IMR-90 (cell line): Measurements from ENCODE around the gene DLX6. TPM values are rescaled to one million over a fixed set of nuclear protein-coding genes. Genes with fewer than 3 reads are reported as not detected.

ENCODE experiments used
- ATAC-seq: fragments of 200-7000 bp; cut with Tn5 transposase; 2 replicates; pipeline ENCODE4 v1.9.1; 2020; ENCODE audit warnings: low read depth, mild to moderate bottlenecking, moderate library complexity
- BruUV-seq: library from RNA; stranded (reverse); fragments of 400-500 nt; replicated peaks from 2 replicates; lab custom pipeline; 2021; lab: Mats Ljungman, UMichigan
- CTCF ChIA-PET: fragments of 300-600 bp; formaldehyde crosslinking; extraction: SDS; loops from one replicate; lab custom pipeline; 2021; ENCODE audit warnings: antibody characterized with exemption; lab: Yijun Ruan, JAX
- POLR2A ChIA-PET: fragments of 300-600 bp; sonication (Branson Sonifier 250); formaldehyde crosslinking; loops from one replicate; lab custom pipeline; 2022; ENCODE audit warnings: antibody characterized with exemption; ENCODE audit not compliant: unreplicated experiment; lab: Charles Lee
- DNase-seq: peaks from one replicate; pipeline ENCODE4 v3.0.0; 2013
- H2AFZ ChIP-seq: replicated peaks from 2 replicates; pipeline ENCODE3; 2013; ENCODE audit warnings: low read length, mild to moderate bottlenecking; ENCODE audit not compliant: poor library complexity
- H2AK5ac ChIP-seq: 2 replicates; pipeline ENCODE4 v1.6.1; 2013; ENCODE audit warnings: low read depth, low read length, inconsistent platforms
- H2AK9ac ChIP-seq: replicated peaks from 2 replicates; pipeline ENCODE3; 2013; ENCODE audit warnings: mild to moderate bottlenecking, low read depth, low read length, moderate library complexity; ENCODE audit not compliant: poor library complexity
- H2BK120ac ChIP-seq: 2 replicates; pipeline ENCODE4 v1.6.1; 2013; ENCODE audit warnings: low read depth, low read length, inconsistent platforms
- H2BK15ac ChIP-seq: 3 replicates; pipeline ENCODE4 v1.6.1; 2013; ENCODE audit warnings: low read depth, low read length, inconsistent platforms
- H2BK20ac ChIP-seq: 2 replicates; pipeline ENCODE4 v1.6.1; 2013; ENCODE audit warnings: low read depth, mild to moderate bottlenecking, inconsistent platforms, low read length, moderate library complexity
- H2BK5ac ChIP-seq: 2 replicates; pipeline ENCODE4 v1.6.1; 2013; ENCODE audit warnings: mild to moderate bottlenecking, low read depth, low read length, inconsistent platforms; ENCODE audit not compliant: poor library complexity, severe bottlenecking
- H3K14ac ChIP-seq: replicated peaks from 2 replicates; pipeline ENCODE4 v1.6.1; 2013; ENCODE audit warnings: low read depth, low read length, inconsistent platforms
- H3K18ac ChIP-seq: 2 replicates; pipeline ENCODE4 v1.6.1; 2013; ENCODE audit warnings: low read depth, low read length, control low read depth
- H3K23ac ChIP-seq: 2 replicates; pipeline ENCODE4 v1.6.1; 2013; ENCODE audit warnings: low read depth, low read length, inconsistent platforms
- H3K27ac ChIP-seq: 2 replicates; pipeline ENCODE4 v1.5.1; 2013; ENCODE audit warnings: mild to moderate bottlenecking, control low read depth, low read length; ENCODE audit not compliant: insufficient read depth
- H3K27me3 ChIP-seq: 2 replicates; pipeline ENCODE4 v1.6.1; 2013; ENCODE audit warnings: low read length; ENCODE audit not compliant: control insufficient read depth, insufficient read depth
- H3K36me3 ChIP-seq: 2 replicates; pipeline ENCODE4 v1.6.1; 2013; ENCODE audit warnings: low read length, mixed read lengths; ENCODE audit not compliant: control insufficient read depth, insufficient read depth
- H3K4ac ChIP-seq: 2 replicates; pipeline ENCODE4 v1.6.1; 2013; ENCODE audit warnings: low read depth, low read length, inconsistent platforms
- H3K4me1 ChIP-seq: 2 replicates; pipeline ENCODE4 v1.6.1; 2013; ENCODE audit warnings: low read length, mixed read lengths; ENCODE audit not compliant: control insufficient read depth, insufficient read depth
- H3K4me2 ChIP-seq: 2 replicates; pipeline ENCODE4 v1.6.1; 2013; ENCODE audit warnings: low read depth, mild to moderate bottlenecking, control low read depth, low read length, moderate library complexity
- H3K4me3 ChIP-seq: 2 replicates; pipeline ENCODE4 v1.5.1; 2013; ENCODE audit warnings: low read depth, mild to moderate bottlenecking, control low read depth, low read length, moderate library complexity; ENCODE audit not compliant: insufficient read depth
- H3K56ac ChIP-seq: 2 replicates; pipeline ENCODE4 v1.6.1; 2013; ENCODE audit warnings: low read length, inconsistent platforms; ENCODE audit not compliant: insufficient read depth; ENCODE audit errors: extremely low read depth
- H3K79me1 ChIP-seq, 2 experiments: 2 replicates each; pipeline ENCODE4 v1.6.1; 2013; ENCODE audit warnings: low read length in 2 of 2, inconsistent platforms in 1 of 2, low read depth in 1 of 2
- H3K9ac ChIP-seq: 2 replicates; pipeline ENCODE4 v1.6.1; 2013; ENCODE audit warnings: low read depth, low read length, control low read depth
- H3K9me1 ChIP-seq: 2 replicates; pipeline ENCODE4 v1.6.1; 2013; ENCODE audit warnings: low read length, inconsistent platforms; ENCODE audit not compliant: insufficient read depth
- H3K9me3 ChIP-seq: 2 replicates; pipeline ENCODE4 v1.6.1; 2013; ENCODE audit warnings: low read length; ENCODE audit not compliant: control insufficient read depth, insufficient read depth
- H4K20me1 ChIP-seq: 2 replicates; pipeline ENCODE4 v1.6.1; 2013; ENCODE audit warnings: low read length, inconsistent platforms; ENCODE audit not compliant: insufficient read depth
- H4K5ac ChIP-seq: 2 replicates; pipeline ENCODE4 v1.6.1; 2013; ENCODE audit warnings: mild to moderate bottlenecking, low read depth, low read length, control low read depth
- H4K8ac ChIP-seq, 2 experiments: 2 replicates each; pipeline ENCODE4 v1.6.1; 2013; ENCODE audit warnings: low read depth in 2 of 2, low read length in 2 of 2, control low read depth in 1 of 2, inconsistent platforms in 1 of 2
- H4K91ac ChIP-seq: 2 replicates; pipeline ENCODE4 v1.6.1; 2013; ENCODE audit warnings: low read depth, low read length, inconsistent platforms; ENCODE audit not compliant: insufficient read depth
- MAZ ChIP-seq: IDR thresholded peaks from 2 replicates; pipeline ENCODE4 v1.6.1; 2012; ENCODE audit warnings: low read depth, mild to moderate bottlenecking, low read length, improper control_type of control experiment, moderate library complexity, borderline replicate concordance
- MXI1 ChIP-seq: IDR thresholded peaks from 2 replicates; pipeline ENCODE4 v1.6.1; 2012; ENCODE audit warnings: low read depth, mild to moderate bottlenecking, low read length, moderate library complexity, borderline replicate concordance
- WGBS, 2 experiments: methylation state at CpG; one replicate each; pipeline versions ENCODE4 v1.1.5 to v1.1.7; 2013; ENCODE audit warnings: missing lambda C conversion rate in 2 of 2; ENCODE audit not compliant: insufficient read length in 1 of 2; ENCODE audit errors: extremely low coverage in 2 of 2; 5-methylcytosine and 5-hydroxymethylcytosine counted together
- dilution Hi-C: fragments of 300-500 bp; cut with HindIII; formaldehyde crosslinking; loops from one replicate; pipeline ENCODE4 v1.14.3; 2018; ENCODE audit warnings: low sequenced_read_pairs; ENCODE audit not compliant: unreplicated experiment
- in situ Hi-C: fragments of 300-500 bp; cut with MboI; formaldehyde crosslinking; loops from 3 replicates; pipeline ENCODE4 v1.14.3; 2019; ENCODE audit warnings: low sequenced_read_pairs, inconsistent platforms, mixed read lengths
- intact Hi-C: fragments of 100-400 bp; cut with micrococcal nuclease; formaldehyde crosslinking; loops from 2 replicates; pipeline ENCODE4 v1.10.0; 2022
- polyA plus RNA-seq, 3 experiments: library from polyadenylated mRNA; depleted of rRNA; stranded (reverse); fragments of >200 nt; gene quantifications; 2 replicates each; pipeline ENCODE4 v1.2.3, GENCODE V29; 2012; ENCODE audit warnings: low replicate concordance in 1 of 3
- total RNA-seq: library from RNA; depleted of rRNA; stranded (reverse); fragments of >200 nt; gene quantifications from 2 replicates; pipeline ENCODE4 v1.2.3, GENCODE V29; 2012

DLX6 gene
- total and polyA plus RNA-seq, 2 of the 4 experiments (the other 2 are of a cell fraction), result not detected

- POLR2A ChIA-PET, result no interaction called here
- Histone ChIP-seq H3K23ac (no peak overlapping the region), H3K9me3 (0 out of 2 replicates have a peak, but pooled peaks cover 3% of the 10 kb centered on the region), H3K9me1 (no peaks in the 10 kb centered on the region), H3K9ac (no peak overlapping the region), H3K4me3 (no peak overlapping the region), H2BK120ac (no peak overlapping the region), H3K4me2 (no peak overlapping the region), H3K56ac (no peak overlapping the region), H4K5ac (no peak overlapping the region), H2AFZ (no peak overlapping the region), H2BK5ac (no peak overlapping the region), H3K4me1 (no peaks in the 10 kb centered on the region), H3K79me1 (no peaks in the 10 kb centered on the region), H4K8ac (no peak overlapping the region), H3K27ac (no peak overlapping the region), H3K36me3 (no peaks in the 10 kb centered on the region), H3K14ac (no peak overlapping the region), H2AK5ac (no peak overlapping the region), H2BK15ac (no peak overlapping the region), H3K4ac (no peak overlapping the region), H4K91ac (no peak overlapping the region), H2AK9ac (no peak overlapping the region), H3K18ac (no peak overlapping the region), H2BK20ac (no peak overlapping the region), H3K27me3 (peaks cover 63% of the 10 kb centered on the region), H4K20me1 (no peaks in the 10 kb centered on the region)
- CTCF ChIA-PET, result no interaction called here
- intact Hi-C loops, result no loop called here
- TF ChIP-seq MAZ (no peak), MXI1 (no peak)
- in situ Hi-C loops, result no loop called here
- dilution Hi-C loops, result no loop called here
- 0% methylated on average over 2 of the region's 15 CpGs; no CpG with 5 or more reads in 1 of the 2 experiments for WGBS, 2 experiments
- DNase-seq (no peak), ATAC-seq (no peak)
- BruUV-seq, result no TSS peak
Measured at GRCh38 chr7:97011536-97012364, 6.4 kb downstream of the DLX6 start.
